Trophoblast cell (in vitro differentiated cells and primary cell): Measurements from ENCODE around the gene KIAA1328.

Source experiments
- DNase-seq, 2 donors: peaks; one replicate each; pipeline ENCODE4 v3.0.0-alpha.2; 2016
- H2AFZ ChIP-seq: 2 replicates; pipeline ENCODE4 v1.6.1; 2013; ENCODE audit warnings: low read length, moderate library complexity, mild to moderate bottlenecking; ENCODE audit not compliant: insufficient read depth, poor library complexity
- H2AK5ac ChIP-seq: 2 replicates; pipeline ENCODE4 v1.6.1; 2013; ENCODE audit warnings: mild to moderate bottlenecking, low read length
- H2BK120ac ChIP-seq: 2 replicates; pipeline ENCODE4 v1.6.1; 2013; ENCODE audit warnings: low read length, mild to moderate bottlenecking, moderate library complexity; ENCODE audit not compliant: insufficient read depth, poor library complexity
- H2BK12ac ChIP-seq: 2 replicates; pipeline ENCODE4 v1.6.1; 2013; ENCODE audit warnings: mild to moderate bottlenecking, low read length, moderate library complexity
- H2BK5ac ChIP-seq: 2 replicates; pipeline ENCODE4 v1.6.1; 2013; ENCODE audit warnings: low read length, low read depth, moderate library complexity, mild to moderate bottlenecking; ENCODE audit not compliant: poor library complexity
- H3K14ac ChIP-seq: 2 replicates; pipeline ENCODE4 v1.6.1; 2013; ENCODE audit warnings: mild to moderate bottlenecking, low read length
- H3K18ac ChIP-seq: 2 replicates; pipeline ENCODE4 v1.6.1; 2013; ENCODE audit warnings: mild to moderate bottlenecking, low read length
- H3K23ac ChIP-seq: 2 replicates; pipeline ENCODE4 v1.6.1; 2013; ENCODE audit warnings: low read length
- H3K27ac ChIP-seq: 2 replicates; pipeline ENCODE4 v1.5.1; 2013; ENCODE audit warnings: low read depth, mild to moderate bottlenecking, inconsistent platforms, low read length, moderate library complexity
- H3K27me3 ChIP-seq: 2 replicates; pipeline ENCODE4 v1.6.1; 2013; ENCODE audit warnings: inconsistent platforms, mild to moderate bottlenecking, low read length, moderate library complexity; ENCODE audit not compliant: insufficient read depth
- H3K36me3 ChIP-seq, 2 experiments: 1 replicate in 1 of 2; 2 replicates in 1 of 2; pipeline ENCODE4 v1.6.1; 2013; ENCODE audit warnings: low read length in 2 of 2, mild to moderate bottlenecking in 2 of 2, moderate library complexity in 1 of 2; ENCODE audit not compliant: insufficient read depth in 2 of 2, control insufficient read depth in 1 of 2
- H3K4ac ChIP-seq: 2 replicates; pipeline ENCODE4 v1.6.1; 2013; ENCODE audit warnings: low read depth, mild to moderate bottlenecking, low read length, moderate library complexity
- H3K4me1 ChIP-seq, 2 experiments: 1 replicate in 1 of 2; 2 replicates in 1 of 2; pipeline ENCODE4 v1.6.1; 2013; ENCODE audit warnings: low read length in 2 of 2, mild to moderate bottlenecking in 2 of 2, moderate library complexity in 1 of 2; ENCODE audit not compliant: insufficient read depth in 2 of 2, control insufficient read depth in 1 of 2
- H3K4me2 ChIP-seq: 2 replicates; pipeline ENCODE4 v1.6.1; 2013; ENCODE audit warnings: inconsistent platforms, mild to moderate bottlenecking, low read length, moderate library complexity
- H3K4me3 ChIP-seq: 2 replicates; pipeline ENCODE4 v1.5.1; 2013; ENCODE audit warnings: mild to moderate bottlenecking, low read depth, low read length, inconsistent platforms
- H3K79me1 ChIP-seq: one replicate; pipeline ENCODE4 v1.6.1; 2013; ENCODE audit warnings: low read length
- H3K79me2 ChIP-seq: 2 replicates; pipeline ENCODE4 v1.6.1; 2013; ENCODE audit warnings: low read length, mild to moderate bottlenecking; ENCODE audit not compliant: control insufficient read depth, insufficient read depth, poor library complexity
- H3K9ac ChIP-seq: 2 replicates; pipeline ENCODE4 v1.6.1; 2013; ENCODE audit warnings: mild to moderate bottlenecking, low read length
- H3K9me3 ChIP-seq: 2 replicates; pipeline ENCODE4 v1.6.1; 2013; ENCODE audit warnings: low read depth, mild to moderate bottlenecking, control low read depth, inconsistent platforms, low read length; ENCODE audit not compliant: insufficient read depth
- H4K12ac ChIP-seq: 2 replicates; pipeline ENCODE4 v1.6.1; 2013; ENCODE audit warnings: low read depth, mild to moderate bottlenecking, low read length, moderate library complexity
- H4K8ac ChIP-seq: 2 replicates; pipeline ENCODE4 v1.6.1; 2013; ENCODE audit warnings: low read depth, mild to moderate bottlenecking, low read length, moderate library complexity
- H4K91ac ChIP-seq: one replicate; pipeline ENCODE4 v1.6.1; 2013; ENCODE audit warnings: low read depth, mild to moderate bottlenecking, low read length, moderate library complexity
- WGBS: extraction: QIAGEN DNeasy Blood & Tissue Kit; methylation state at CpG from one replicate; pipeline ENCODE4 v1.1.7; 2013; ENCODE audit warnings: missing lambda C conversion rate; ENCODE audit not compliant: insufficient read length, insufficient coverage; ENCODE audit errors: extremely low coverage; 5-methylcytosine and 5-hydroxymethylcytosine counted together

KIAA1328 gene

DNA sequence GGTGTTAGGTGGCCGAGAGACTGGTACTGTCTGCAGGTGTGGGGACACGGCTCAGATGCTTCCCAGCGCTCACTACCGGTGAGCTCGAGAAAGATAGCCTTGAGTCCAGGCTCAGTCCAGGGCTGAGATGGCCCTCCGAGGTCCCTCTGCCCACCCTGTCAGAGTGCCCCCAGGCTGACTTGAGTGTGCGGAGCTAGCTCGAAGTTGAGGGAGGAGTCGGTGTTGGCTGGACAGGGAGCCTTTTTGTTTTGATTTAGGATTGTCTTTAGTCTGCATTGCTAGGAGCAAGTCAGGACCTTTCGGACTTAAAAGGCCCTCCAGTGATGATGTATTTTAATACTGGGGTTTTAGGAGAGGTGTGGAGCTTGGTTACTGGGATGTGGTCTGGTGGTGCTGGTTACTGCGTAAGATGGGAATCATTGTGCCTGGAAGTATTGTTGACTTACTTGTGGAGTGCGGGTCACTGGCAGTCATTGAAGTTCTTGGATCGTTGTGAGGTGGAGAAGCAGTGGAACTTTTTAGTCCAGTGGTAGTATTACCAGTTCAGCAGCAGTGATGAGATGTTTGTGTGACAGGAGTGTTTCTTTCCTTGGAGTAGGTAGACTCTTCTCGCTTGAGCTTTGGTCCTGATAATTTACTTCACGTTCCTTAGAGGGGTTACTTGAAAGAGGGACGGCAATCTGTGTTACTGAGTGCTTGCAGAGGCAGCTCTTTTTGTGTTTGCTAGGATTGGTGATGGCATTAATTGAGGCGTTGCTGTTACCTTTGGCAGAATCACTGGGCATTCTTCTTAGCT lies 633 bp downstream of the KIAA1328 start:
- H2AFZ ChIP-seq: peak overlapping the region; percentile 89
- no peak overlapping the region for H2AK5ac ChIP-seq
- H3K23ac ChIP-seq: no peak overlapping the region
- peak overlapping the region; percentile 2 for H3K4ac ChIP-seq
- H3K9me3 ChIP-seq: no peaks in the 10 kb centered on the region
- DNase-seq: peak in 1 of 2 donors; percentile 55
- no peaks in the 10 kb centered on the region for H3K27me3 ChIP-seq
- peaks cover 8% of the 10 kb centered on the region for H3K79me1 ChIP-seq
- H3K4me1 ChIP-seq: peaks cover 5% of the 10 kb centered on the region in 2 experiments
- peak overlapping the region; percentile 100 for H3K4me3 ChIP-seq
- H3K79me2 ChIP-seq: peaks cover 7% of the 10 kb centered on the region
- H3K4me2 ChIP-seq: peak overlapping the region; percentile 70
- H3K14ac ChIP-seq: peak overlapping the region; percentile 15
- peak overlapping the region; percentile 52 for H2BK120ac ChIP-seq
- peak overlapping the region; percentile 7 for H3K27ac ChIP-seq
- H4K91ac ChIP-seq: peak overlapping the region; percentile 58
- H4K12ac ChIP-seq: peak overlapping the region; percentile 65
- no CpG with 5 or more reads among the region's 17 CpGs for WGBS
- H3K9ac ChIP-seq: peak overlapping the region; percentile 10
- H3K18ac ChIP-seq: peak overlapping the region; percentile 5
- no peaks in the 10 kb centered on the region for H3K36me3 ChIP-seq
- peak overlapping the region; percentile 35 for H4K8ac ChIP-seq
- H2BK5ac ChIP-seq: peak overlapping the region; percentile 22
- H2BK12ac ChIP-seq: no peak overlapping the region

DNA sequence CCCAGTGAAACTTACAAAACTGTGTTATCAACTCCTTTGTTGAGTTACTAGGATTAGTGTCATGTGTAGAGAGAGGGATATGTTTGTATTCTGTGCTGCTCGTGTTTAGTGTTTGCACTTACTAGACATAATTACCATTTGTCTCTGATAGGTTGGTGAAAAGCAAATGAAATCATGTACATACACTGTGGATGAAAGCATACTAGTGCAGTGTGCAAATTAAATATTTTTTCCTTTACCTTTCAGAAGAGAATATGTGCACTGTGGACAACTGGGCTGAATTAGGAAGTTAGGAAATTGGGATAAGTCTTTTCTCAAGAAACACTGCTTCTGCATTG lies 1.2 kb downstream of the KIAA1328 start:
- Histone ChIP-seq H3K27me3 (no peaks in the 10 kb centered on the region), H2AFZ (no peak overlapping the region), H3K36me3 (no peaks in the 10 kb centered on the region), H4K8ac (no peak overlapping the region), H3K9ac (no peak overlapping the region), H3K23ac (no peak overlapping the region), H4K12ac (no peak overlapping the region), H3K9me3 (no peaks in the 10 kb centered on the region), H3K18ac (no peak overlapping the region), H2BK5ac (no peak overlapping the region), H3K4me3 (no peak overlapping the region), H3K4ac (no peak overlapping the region), H2BK12ac (no peak overlapping the region), H3K27ac (no peak overlapping the region), H3K4me2 (no peak overlapping the region), H3K79me1 (peaks cover 8% of the 10 kb centered on the region), H3K79me2 (peaks cover 7% of the 10 kb centered on the region), H3K4me1 (peaks cover 5% of the 10 kb centered on the region in 2 experiments), H3K14ac (no peak overlapping the region), H2BK120ac (no peak overlapping the region), H4K91ac (no peak overlapping the region), H2AK5ac (no peak overlapping the region)
- WGBS: no CpG with 5 or more reads among the region's 1 CpG
- DNase-seq: no peak

DNA sequence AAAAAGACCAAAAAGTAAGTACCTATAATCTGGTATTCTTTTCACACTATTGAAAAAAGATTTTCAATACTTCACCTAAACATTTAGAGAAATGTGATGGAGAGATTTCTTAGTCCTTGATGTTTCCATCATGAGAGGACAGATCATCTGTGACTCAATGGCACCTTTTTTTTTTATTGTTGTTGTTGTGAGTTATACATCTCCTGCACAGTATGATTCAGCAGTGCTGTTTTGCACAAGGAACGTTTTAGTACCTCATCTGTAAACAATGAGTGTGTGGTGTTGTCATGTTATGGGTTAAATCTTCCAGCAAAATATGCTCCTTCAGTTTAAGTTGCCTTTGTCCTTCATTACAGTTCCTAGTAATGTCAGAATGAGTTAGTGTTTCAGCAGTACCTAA lies 2.2 kb downstream of the KIAA1328 start:
- H3K27ac ChIP-seq: no peak overlapping the region
- H2AK5ac ChIP-seq: no peak overlapping the region
- H4K91ac ChIP-seq: no peak overlapping the region
- H3K79me2 ChIP-seq: peaks cover 7% of the 10 kb centered on the region
- H3K23ac ChIP-seq: no peak overlapping the region
- no peak overlapping the region for H2AFZ ChIP-seq
- H3K18ac ChIP-seq: no peak overlapping the region
- no peak overlapping the region for H3K14ac ChIP-seq
- H2BK12ac ChIP-seq: no peak overlapping the region
- H2BK120ac ChIP-seq: no peak overlapping the region
- no peak overlapping the region for H3K4ac ChIP-seq
- no peak overlapping the region for H2BK5ac ChIP-seq
- no peak overlapping the region for H3K9ac ChIP-seq
- no peaks in the 10 kb centered on the region for H3K9me3 ChIP-seq
- no peak overlapping the region for H3K4me3 ChIP-seq
- H3K4me2 ChIP-seq: no peak overlapping the region
- no peaks in the 10 kb centered on the region for H3K27me3 ChIP-seq
- H4K12ac ChIP-seq: no peak overlapping the region
- DNase-seq: no peak
- no peak overlapping the region for H4K8ac ChIP-seq
- H3K36me3 ChIP-seq: no peaks in the 10 kb centered on the region
- peaks cover 8% of the 10 kb centered on the region for H3K79me1 ChIP-seq
- WGBS: no CpG with 5 or more reads among the region's 1 CpG
- H3K4me1 ChIP-seq: peaks cover 5% of the 10 kb centered on the region in 2 experiments

DNA sequence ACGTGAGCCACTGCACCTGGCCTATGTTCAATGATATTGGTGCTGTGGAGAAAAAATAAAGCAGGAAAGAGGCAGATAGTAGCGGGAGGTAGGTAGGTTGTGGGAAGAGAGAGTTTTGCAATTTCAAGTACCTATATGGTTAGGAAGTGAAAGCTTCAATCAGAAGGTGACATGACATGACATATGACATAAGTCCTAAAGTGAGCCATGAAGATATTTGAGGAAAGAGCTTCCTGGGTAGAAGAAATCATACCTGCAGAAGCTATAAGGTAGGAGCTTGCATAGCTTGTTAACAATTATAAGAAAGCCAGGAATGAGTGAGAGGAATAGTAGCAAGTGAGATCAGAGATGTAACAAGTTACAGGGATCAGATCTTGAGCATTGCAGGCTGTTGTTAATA lies 4.2 kb downstream of the KIAA1328 start:
- Histone ChIP-seq H3K4ac (no peak overlapping the region), H3K79me1 (peaks cover 8% of the 10 kb centered on the region), H3K79me2 (peaks cover 7% of the 10 kb centered on the region), H3K27ac (no peak overlapping the region), H4K91ac (no peak overlapping the region), H3K14ac (no peak overlapping the region), H2BK120ac (no peak overlapping the region), H3K9me3 (no peaks in the 10 kb centered on the region), H4K12ac (no peak overlapping the region), H3K9ac (no peak overlapping the region), H4K8ac (no peak overlapping the region), H3K36me3 (no peaks in the 10 kb centered on the region), H3K23ac (no peak overlapping the region), H2AK5ac (no peak overlapping the region), H3K4me1 (peaks cover 5% of the 10 kb centered on the region in 2 experiments), H2AFZ (no peak overlapping the region), H2BK5ac (no peak overlapping the region), H3K4me2 (no peak overlapping the region), H3K4me3 (no peak overlapping the region), H3K18ac (no peak overlapping the region), H2BK12ac (no peak overlapping the region), H3K27me3 (no peaks in the 10 kb centered on the region)
- 100% methylated on average over 1 of the region's 2 CpGs for WGBS
- no peak for DNase-seq
